Skeletal muscle tissue (tissue), 4 donors: ENCODE results near the gene ZNF415. TPM values are rescaled to one million over a fixed set of nuclear protein-coding genes. Genes with fewer than 3 reads are reported as not detected.
"Not testable (repeated sequence)": the region's sequence is repeated elsewhere in the genome, so short reads cannot be mapped to it uniquely, and the experiment has no call there.

ENCODE experiments used
- H3K27ac ChIP-seq: one replicate; pipeline ENCODE4 v1.7.0; 2013; ENCODE audit warnings: mild to moderate bottlenecking, low read depth, low read length, inconsistent platforms
- H3K27me3 ChIP-seq, 3 donors: one replicate each; pipeline ENCODE4 v1.7.0; 2013; ENCODE audit warnings: low read length in 3 of 3; ENCODE audit not compliant: control insufficient read depth in 3 of 3, insufficient read depth in 3 of 3
- H3K36me3 ChIP-seq, 3 donors: one replicate each; pipeline ENCODE4 v1.7.0; 2013; ENCODE audit warnings: low read length in 3 of 3; ENCODE audit not compliant: control insufficient read depth in 3 of 3, insufficient read depth in 3 of 3
- H3K4me1 ChIP-seq, 3 donors: one replicate each; pipeline ENCODE4 v1.7.0; 2013; ENCODE audit warnings: low read length in 3 of 3, mild to moderate bottlenecking in 3 of 3; ENCODE audit not compliant: control insufficient read depth in 3 of 3, insufficient read depth in 3 of 3
- H3K4me3 ChIP-seq, 3 donors: one replicate each; pipeline ENCODE4 v1.7.0; 2013; ENCODE audit warnings: low read length in 3 of 3
- H3K9ac ChIP-seq, 3 donors: one replicate each; pipeline ENCODE4 v1.7.0; 2013; ENCODE audit warnings: low read length in 3 of 3, mild to moderate bottlenecking in 3 of 3, moderate library complexity in 2 of 3, low read depth in 1 of 3
- H3K9me3 ChIP-seq, 3 donors: one replicate each; pipeline ENCODE4 v1.7.0; 2013; ENCODE audit warnings: low read length in 3 of 3; ENCODE audit not compliant: control insufficient read depth in 3 of 3
- total RNA-seq: library from RNA; depleted of rRNA; stranded (reverse); fragments of >200 nt; gene quantifications from one replicate; pipeline ENCODE4 v1.2.3, GENCODE V29; 2014
- donor health status: Osteomylitis.

ZNF415 gene
- total RNA-seq, 1 donor from 2014 or later: 3.7 TPM

DNA sequence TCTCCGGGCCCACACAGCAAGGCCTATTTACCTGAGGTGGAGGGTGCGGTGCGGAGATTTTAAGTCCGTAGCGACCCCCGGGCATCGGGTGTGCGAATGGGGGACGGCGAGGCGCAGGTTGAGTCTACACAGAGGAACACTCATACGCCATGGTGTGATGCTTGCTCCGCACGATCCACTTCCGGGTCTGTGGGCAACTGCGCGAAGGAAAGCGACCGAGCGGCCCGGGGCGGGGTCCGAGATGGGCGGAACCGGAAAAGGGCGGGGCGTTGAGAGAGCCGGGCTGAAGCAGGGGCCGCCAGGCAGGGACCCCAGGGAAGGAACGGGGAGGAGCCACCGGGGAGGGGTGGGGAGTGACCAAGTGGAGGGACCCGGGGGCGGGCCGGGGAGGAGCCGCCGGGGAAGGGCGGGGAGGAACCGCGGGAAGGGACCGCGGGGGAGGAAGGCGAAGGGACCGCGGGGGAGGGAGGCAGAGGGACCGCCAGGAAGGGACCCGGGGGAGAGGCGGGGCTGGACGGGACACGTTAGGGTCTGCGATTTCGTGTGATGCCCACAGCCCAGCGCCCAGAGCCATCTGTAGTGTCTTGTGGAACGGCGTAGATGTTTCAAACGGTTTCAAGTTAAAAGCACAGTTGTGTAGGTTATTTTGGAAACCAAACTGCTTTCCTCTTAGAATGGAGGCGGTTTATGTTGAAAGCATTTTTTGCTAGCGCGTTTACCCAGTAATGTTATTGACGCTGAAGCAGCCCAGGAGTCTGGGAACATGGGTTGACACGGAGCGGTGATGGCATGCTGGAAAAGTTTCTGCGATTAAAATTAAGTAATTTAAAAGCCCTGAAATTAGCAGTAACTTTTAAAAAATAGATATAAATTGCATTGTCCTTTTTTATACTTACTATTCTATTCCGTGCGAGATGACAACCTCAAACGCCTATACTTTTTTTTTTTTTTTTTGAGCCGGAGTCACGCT, 29.2 kb downstream of the ZNF415 start, which contains the start of gene ZNF160:
Gene ZNF160 (minus strand): TSS at position 189 of the 970 bp plus-strand sequence. CDS start 17,146 bp downstream, outside the sequence.
- H3K9ac ChIP-seq: peak within 1 kb of the TSS; percentile 83 to 96 (median 94)
- no peaks in the 10 kb centered on the region for H3K27me3 ChIP-seq
- H3K4me3 ChIP-seq: peak within 1 kb of the TSS; percentile 88 to 98 (median 94)
- H3K4me1 ChIP-seq: peaks cover 13 to 15% (median 14%) of the 10 kb centered on the region in 3 donors
- peak within 1 kb of the TSS; percentile 76 for H3K27ac ChIP-seq
- peaks cover 0 to 9% (median 6%) of the 10 kb centered on the region in 3 donors for H3K36me3 ChIP-seq
- no peaks in the 10 kb centered on the region for H3K9me3 ChIP-seq

DNA sequence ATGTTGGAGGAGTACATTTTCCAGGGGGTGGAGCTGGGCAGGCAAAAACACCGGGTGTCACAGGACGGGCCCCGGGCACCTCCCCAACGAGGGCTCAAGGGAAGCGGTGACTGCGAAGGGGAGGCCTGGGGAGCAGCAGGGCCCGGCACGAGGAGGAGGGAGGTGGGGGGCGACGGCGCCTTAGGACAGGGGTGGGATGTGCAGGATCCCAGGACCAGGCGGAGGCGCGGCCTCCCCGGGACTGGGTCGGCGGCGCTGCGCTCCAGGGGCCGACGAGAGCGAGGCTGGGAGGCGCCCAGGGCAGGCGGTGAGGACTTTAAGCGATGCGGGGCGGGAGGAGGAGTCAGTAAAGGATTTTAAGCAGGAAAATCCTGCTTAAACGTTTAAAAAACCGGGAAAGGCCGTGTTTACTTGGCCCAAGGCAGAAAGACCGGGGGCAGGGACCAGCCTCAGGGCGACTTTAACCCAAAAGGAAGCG, 29.9 kb downstream of the ZNF415 start:
- Histone ChIP-seq H3K4me1 (peaks cover 13 to 15% (median 14%) of the 10 kb centered on the region in 3 donors), H3K27me3 (no peaks in the 10 kb centered on the region), H3K36me3 (peaks cover under 1 to 3% (median under 1%) of the 10 kb centered on the region in 3 donors), H3K4me3 (peak overlapping the region; percentile 88 to 98 (median 94)), H3K9me3 (no peaks in the 10 kb centered on the region), H3K9ac (peak overlapping the region; percentile 83 to 96 (median 94)), H3K27ac (peak overlapping the region; percentile 76)

DNA sequence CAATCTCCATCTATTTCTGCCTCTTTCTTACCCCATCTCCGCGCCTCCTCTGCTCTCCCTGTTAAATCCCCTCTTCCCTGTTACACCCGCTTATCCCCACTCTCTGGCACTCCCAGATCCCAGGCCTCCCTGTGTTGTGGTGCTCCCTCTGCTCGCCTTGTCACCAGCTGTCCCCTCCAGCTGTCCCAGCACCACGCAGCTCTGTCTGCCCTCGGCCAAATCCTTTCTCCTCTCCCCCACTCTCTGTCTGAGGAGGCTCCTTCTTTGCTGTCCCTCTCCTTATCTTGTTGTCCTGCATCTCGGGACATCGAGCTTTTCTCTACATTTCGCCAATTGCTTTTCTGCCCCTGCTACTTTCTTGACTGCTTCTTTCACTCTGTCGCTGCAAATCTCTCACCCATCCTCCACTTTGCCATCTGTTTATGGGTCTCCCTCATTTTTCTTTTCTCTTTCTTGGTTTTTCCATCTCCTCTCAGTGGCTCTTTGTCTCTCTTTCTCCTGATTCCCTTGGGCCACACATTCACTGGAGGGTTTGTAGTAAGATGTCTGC, 30.4 kb downstream of the ZNF415 start:
- Histone ChIP-seq H3K9me3 (no peaks in the 10 kb centered on the region), H3K4me1 (peaks cover 13 to 15% (median 14%) of the 10 kb centered on the region in 3 donors), H3K36me3 (peaks cover 0 to 3% (median 2%) of the 10 kb centered on the region in 3 donors), H3K27me3 (no peaks in the 10 kb centered on the region), H3K9ac (peak overlapping the region; percentile 83 to 96 (median 94)), H3K4me3 (peak overlapping the region; percentile 88 to 98 (median 94)), H3K27ac (peak overlapping the region; percentile 76)

DNA sequence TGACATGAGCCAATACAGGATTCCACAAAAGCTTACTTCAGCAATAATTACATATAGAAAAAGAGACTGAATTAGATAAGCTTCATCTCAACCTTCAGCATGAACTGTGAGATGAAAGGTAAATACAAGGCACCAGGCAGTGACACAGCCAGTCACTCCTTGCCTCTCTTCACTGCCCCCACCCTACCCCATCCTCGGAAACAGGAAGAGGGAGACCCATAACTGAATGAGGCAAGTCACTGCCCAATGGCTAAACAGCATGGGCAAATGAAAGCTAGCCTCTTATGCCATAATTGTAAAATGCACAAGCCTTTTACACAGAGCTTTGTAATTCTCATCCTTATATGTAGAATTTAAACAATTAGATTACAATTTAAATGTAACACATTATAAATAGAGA, 31.2 kb downstream of the ZNF415 start:
- no peaks in the 10 kb centered on the region for H3K9me3 ChIP-seq
- H3K4me3 ChIP-seq: peak overlapping the region in 2 of 3 donors; percentile 29 to 94
- H3K4me1 ChIP-seq: peaks cover 13 to 15% (median 14%) of the 10 kb centered on the region in 3 donors
- no peak overlapping the region for H3K9ac ChIP-seq
- no peaks in the 10 kb centered on the region for H3K27me3 ChIP-seq
- no peak overlapping the region for H3K27ac ChIP-seq
- H3K36me3 ChIP-seq: peaks cover 0 to 3% (median 2%) of the 10 kb centered on the region in 3 donors

DNA sequence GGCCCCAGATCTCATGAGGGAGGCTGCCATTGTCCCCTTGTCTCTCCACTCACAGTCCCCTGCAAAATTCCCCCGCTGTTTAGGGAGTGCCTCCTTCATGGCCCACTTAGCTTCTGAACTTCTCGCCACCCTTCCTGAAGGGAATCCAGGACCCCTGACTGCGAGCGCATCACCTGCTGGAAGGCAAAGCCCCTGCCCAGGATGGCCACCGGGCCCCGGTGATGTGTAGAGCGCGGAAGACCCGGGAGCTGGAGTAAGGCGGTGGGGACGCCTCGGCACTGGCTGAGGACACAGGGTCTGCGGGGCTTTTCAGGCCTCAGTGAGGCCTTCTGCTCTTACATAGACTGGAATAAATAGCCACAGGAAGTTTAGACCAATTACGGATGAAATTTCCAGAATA, 34.1 kb downstream of the ZNF415 start:
- H3K27ac ChIP-seq, H3K9me3 ChIP-seq, H3K36me3 ChIP-seq, H3K27me3 ChIP-seq, H3K4me3 ChIP-seq, H3K9ac ChIP-seq: not testable (repeated sequence)
- peaks cover 12 to 13% (median 13%) of the 10 kb centered on the region in 3 donors for H3K4me1 ChIP-seq

DNA sequence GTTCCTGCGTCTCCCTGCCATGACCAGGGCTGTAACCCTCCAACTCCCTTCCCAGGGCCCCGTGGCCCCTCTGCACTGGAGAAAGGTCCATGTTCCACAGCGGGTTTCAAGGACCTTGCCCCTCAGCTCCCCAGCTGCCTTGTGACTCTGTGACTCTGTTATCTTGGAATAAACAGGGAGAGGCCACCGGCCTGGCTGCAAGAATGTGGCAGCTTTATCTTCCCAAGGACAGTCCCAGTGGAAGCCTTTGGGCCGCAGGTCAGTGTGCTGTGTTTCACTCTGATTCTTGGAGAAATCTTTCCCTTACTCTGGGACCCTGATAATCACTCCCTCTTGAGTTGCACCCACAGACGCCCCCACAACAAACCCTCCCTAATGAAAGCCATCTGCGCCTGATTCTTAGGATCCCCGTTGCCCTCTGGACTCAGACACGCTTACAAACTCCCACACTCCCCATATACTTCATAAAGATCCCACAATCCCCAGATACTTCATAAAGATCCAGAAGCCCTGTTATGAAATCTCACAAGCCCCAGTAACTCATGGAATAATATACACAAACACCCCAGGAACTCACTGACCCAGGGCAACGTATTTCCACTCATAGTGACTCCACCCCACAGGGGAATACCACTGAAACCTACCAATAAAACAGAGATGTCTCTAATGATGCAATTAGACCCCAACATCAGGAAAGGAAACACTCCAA, 35.6 kb downstream of the ZNF415 start:
- not testable (repeated sequence) for H3K4me3 ChIP-seq, H3K4me1 ChIP-seq, H3K36me3 ChIP-seq, H3K27ac ChIP-seq, H3K9ac ChIP-seq, H3K9me3 ChIP-seq, H3K27me3 ChIP-seq

DNA sequence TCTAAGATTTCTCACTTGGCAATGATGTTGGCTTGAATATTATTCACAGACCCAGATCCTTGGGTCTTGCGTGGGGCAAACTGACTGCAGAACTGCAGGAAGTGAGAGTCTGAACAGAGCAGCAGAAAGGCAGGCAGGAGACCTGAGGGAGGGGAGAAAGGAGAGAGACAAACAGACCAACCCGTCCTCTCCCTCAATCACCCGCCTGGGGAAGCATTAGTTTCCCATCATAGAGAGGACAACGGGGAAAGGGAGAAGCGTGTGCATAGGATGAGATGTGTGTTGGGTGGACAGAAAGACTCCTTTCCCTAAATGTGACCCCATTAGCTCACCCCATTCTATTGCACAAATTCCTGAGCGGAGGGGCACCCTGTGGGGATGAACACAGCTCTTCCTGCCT, 36.1 kb downstream of the ZNF415 start:
- H3K4me1 ChIP-seq, H3K9ac ChIP-seq, H3K9me3 ChIP-seq, H3K27ac ChIP-seq, H3K36me3 ChIP-seq, H3K27me3 ChIP-seq, H3K4me3 ChIP-seq: not testable (repeated sequence)

DNA sequence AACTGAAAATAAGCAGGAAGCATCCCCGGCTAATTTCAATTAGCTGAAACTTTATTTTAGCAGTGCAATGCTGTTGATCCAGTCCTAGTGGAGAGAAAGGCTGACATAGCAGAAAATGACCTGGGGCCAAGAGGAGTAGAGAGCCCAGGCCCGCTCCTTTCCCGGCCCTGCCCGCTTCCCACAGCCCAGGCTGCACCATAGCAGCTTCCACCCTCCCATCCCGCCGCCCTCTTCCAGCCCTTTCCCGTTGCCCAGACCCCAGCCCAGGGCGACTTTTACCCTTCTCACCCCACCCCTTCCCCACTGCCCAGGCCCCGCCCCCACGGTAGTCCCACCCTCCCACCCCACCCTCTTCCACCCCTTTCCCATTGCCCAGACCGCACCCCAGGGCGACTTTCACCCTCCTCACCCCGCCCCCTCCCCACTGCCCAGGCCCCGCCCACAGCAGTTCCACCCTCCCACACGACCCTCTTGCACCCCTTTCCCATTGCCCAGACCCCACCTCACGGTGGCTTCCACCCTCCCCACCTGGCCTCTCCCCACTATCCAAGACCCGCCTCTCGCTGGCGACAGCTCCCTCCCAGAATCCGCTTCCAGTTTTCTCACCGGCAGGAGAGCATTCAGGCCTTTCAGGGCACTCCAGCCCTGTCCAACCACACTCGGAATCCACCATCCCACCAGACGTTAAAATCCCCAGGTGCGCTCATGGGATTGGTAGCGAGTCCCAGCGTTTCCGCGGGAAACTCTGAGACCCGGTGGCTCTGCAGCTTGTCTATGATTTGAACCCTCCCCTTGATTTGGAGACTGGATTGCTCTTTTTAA, 37.7 kb downstream of the ZNF415 start:
- no peak overlapping the region for H3K4me3 ChIP-seq
- no peaks in the 10 kb centered on the region for H3K9me3 ChIP-seq
- H3K4me1 ChIP-seq: peaks cover 0 to 2% (median 0%) of the 10 kb centered on the region in 3 donors
- H3K9ac ChIP-seq: no peak overlapping the region
- no peaks in the 10 kb centered on the region for H3K27me3 ChIP-seq
- H3K27ac ChIP-seq: no peak overlapping the region
- H3K36me3 ChIP-seq: peaks cover 11 to 19% (median 16%) of the 10 kb centered on the region in 3 donors

DNA sequence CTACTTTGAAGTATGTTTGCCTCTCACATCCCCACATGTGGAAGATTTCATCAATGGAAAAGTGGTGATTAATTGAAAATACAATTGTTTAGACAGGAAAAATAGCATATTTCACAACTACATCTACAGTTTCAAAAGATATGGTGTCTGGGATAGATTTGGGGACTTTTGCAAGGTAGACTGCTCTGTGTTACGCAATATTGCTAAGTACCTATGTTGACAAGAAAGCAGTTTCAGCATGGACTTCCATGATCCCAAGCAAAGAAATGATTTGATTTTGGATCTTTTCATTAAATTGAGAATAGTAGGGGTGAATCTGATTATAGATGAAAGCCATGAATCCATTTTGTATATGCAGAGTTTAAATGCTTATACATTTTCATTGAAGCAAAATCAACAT, 40.0 kb downstream of the ZNF415 start:
- no peaks in the 10 kb centered on the region for H3K27me3 ChIP-seq
- peaks cover 0 to 2% (median 0%) of the 10 kb centered on the region in 3 donors for H3K4me1 ChIP-seq
- H3K4me3 ChIP-seq: no peak overlapping the region
- H3K9me3 ChIP-seq: no peaks in the 10 kb centered on the region
- peaks cover 16 to 33% (median 20%) of the 10 kb centered on the region in 3 donors for H3K36me3 ChIP-seq
- no peak overlapping the region for H3K27ac ChIP-seq
- no peak overlapping the region for H3K9ac ChIP-seq
